OCI-LY1 (cell line): ENCODE data around the gene CCDC83.

Source experiments
- CTCF ChIP-seq: fragments of 200-600 bp; sonication (generic), shearing (Covaris generic); IDR thresholded peaks from 2 replicates; pipeline ENCODE4 v1.5.1; 2017; ENCODE audit warnings: mild to moderate bottlenecking, antibody characterized with exemption, low read length, moderate library complexity, mixed read lengths
- EZH2 ChIP-seq: fragments of 200-600 bp; sonication (generic), shearing (Covaris generic); IDR thresholded peaks from 2 replicates; pipeline ENCODE4 v1.8.0; 2017; ENCODE audit warnings: borderline replicate concordance, mixed run types, mild to moderate bottlenecking, antibody characterized with exemption, low read length, moderate library complexity, mixed read lengths

GRCh38 chr11:85922367-85922766 lies 67.2 kb downstream of the CCDC83 start:
- TF ChIP-seq CTCF (no peak), EZH2 (no peak)
